Prostate gland (tissue), 2 donors: Measurements from ENCODE around the gene TRMT112.

Source experiments
- POLR2AphosphoS5 ChIP-seq: sonication (generic); formaldehyde crosslinking; IDR thresholded peaks from one replicate; pipeline ENCODE4 v1.6.1; 2017; ENCODE audit warnings: antibody characterized with exemption
- TF ChIP-seq, protein P1 (sequence below), 4 experiments: fragments of 200-600 bp in 2 of 4; fragments of 450-650 bp in 2 of 4; sonication (generic) in 2 of 4; IDR thresholded peaks; 1 replicate in 3 of 4; 2 replicates in 1 of 4; pipeline ENCODE4 v1.5.1; 2016 to 2019; ENCODE audit warnings: antibody characterized with exemption in 4 of 4, mild to moderate bottlenecking in 2 of 4, moderate library complexity in 2 of 4

DNA sequence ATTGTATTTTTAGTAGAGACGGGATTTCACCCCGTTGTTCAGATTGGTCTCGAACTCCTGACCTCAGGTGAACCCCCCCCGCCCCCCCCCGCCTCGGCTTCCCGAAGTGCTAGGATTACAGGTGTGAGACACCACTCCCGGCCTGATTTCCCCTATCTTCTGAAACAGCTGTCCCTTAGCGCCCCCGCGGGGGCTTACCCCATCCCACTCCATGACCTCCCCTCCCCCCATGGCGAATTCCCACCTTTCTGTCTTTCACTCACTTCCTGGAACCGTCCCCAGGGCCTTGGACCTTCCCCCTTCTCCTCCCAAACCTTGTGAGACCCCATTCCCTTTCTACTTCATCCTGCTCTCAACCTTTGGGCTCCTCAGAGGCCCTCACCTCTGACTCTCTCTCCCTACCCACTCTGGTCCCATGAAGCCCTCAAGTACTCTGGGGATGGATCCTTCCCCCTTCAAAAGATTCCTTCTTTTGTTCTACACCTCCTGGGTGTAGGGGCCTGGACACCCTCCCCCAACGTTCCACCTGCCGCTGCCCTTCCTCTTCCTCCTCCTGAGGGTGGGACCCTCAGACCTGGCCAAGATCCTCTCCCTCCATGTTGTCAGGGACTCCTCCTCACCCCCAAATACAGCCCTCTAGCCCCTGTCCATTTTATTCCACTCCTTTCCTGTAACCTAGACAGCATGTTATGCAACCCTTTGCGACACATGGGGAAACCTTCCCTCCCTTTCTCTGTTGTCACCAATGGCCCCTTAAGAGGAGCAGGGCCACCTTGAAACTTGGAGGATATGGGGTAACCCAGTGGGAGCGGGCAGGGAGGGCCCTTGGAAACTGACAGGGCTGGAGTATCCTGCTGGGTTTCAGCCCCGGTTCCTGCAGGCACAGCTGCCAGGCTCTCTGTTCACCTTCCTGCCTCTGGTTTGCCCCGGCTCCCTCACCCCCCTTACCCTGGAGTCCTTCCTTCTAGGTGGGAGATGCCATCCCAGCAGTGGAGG is 1.7 kb upstream of the TRMT112 start:
- TF ChIP-seq, protein P1, sequence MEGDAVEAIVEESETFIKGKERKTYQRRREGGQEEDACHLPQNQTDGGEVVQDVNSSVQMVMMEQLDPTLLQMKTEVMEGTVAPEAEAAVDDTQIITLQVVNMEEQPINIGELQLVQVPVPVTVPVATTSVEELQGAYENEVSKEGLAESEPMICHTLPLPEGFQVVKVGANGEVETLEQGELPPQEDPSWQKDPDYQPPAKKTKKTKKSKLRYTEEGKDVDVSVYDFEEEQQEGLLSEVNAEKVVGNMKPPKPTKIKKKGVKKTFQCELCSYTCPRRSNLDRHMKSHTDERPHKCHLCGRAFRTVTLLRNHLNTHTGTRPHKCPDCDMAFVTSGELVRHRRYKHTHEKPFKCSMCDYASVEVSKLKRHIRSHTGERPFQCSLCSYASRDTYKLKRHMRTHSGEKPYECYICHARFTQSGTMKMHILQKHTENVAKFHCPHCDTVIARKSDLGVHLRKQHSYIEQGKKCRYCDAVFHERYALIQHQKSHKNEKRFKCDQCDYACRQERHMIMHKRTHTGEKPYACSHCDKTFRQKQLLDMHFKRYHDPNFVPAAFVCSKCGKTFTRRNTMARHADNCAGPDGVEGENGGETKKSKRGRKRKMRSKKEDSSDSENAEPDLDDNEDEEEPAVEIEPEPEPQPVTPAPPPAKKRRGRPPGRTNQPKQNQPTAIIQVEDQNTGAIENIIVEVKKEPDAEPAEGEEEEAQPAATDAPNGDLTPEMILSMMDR (IDR thresholded peaks at IDR 0.05) = no peak
- TF ChIP-seq POLR2AphosphoS5 = no peak
